ENCODE data around the gene HSBP1.
A peak's percentile ranks its signal among the peaks of the same experiment; 100 is the strongest.

Gene HSBP1

DNA sequence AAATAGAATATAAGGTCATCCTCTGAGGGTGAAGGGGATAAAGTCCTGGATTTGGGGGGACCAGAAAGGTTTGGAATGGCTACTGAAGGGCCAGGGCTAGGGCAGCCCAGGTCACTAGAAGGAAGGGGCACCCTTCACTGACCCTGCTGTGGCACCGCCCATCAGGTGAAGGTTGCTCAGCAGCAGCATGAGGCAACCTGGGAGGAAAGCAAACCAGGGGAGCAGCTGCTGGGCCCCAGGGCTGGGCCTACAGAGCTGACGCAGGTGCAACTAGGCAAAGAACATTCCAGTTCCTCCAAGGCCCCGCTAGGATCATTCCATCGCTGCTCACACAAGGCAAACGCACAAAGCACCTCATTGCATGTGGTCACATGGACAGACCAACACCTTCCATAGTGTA, 3.4 kb upstream of the HSBP1 start:
- DNase-seq, result no peak

DNA sequence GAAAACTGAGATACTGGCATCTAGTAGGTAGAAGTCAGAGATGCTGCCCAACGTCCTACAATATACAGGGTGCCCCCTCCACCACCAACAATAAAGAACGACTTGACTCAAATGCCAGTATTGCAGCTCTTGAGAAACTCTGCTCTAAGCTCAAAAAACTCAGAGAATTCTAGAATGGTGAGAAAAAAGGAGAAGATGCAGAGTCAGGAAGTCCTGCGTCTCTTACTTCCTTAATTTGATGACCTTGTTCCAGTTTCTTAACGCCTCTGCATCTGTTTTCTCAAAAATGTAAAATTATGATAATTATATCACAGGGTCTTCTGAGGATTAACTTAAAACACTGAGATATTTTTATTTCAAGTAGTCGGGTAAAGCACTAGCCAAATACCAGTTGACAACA, 1.7 kb upstream of the HSBP1 start:
- no peak for DNase-seq

DNA sequence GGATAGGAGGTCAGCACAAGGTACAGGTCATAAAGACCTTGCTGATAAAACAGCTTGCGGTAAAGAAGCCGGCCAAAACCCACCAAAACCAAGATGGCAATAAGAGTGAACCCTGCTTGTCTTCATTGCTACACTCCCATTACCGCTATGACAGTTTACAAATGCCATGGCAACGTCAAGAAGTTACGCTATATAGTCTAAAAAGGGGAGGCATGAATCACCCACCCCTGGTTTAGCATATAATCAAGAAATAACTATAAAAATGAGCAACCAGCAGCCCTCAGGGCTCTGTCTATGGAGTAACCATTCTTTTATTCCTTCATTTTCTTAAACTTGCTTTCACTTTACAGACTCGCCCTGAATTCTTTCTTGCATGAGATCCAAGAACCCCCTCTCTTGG, 1.0 kb upstream of the HSBP1 start:
- DNase-seq, result no peak

DNA sequence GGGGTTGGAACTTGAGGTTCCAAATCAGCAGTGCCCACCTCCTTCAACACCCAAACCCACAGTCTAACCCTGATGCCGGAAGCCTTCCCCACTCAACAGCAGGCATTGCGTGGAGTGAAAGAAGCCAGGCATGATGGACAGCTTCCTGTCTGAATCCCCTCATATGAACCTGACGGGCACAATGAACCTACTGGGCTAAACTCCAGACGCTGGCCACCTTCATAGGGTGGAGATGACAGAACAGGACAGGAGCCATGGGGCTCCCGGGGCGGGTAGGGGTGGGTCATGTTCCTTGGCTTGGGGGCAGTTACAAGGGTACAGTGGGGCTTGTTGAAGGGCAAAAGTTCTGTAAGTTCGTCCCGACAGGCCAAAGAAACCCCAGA, 460 bp upstream of the HSBP1 start:
- no peak for DNase-seq

DNA sequence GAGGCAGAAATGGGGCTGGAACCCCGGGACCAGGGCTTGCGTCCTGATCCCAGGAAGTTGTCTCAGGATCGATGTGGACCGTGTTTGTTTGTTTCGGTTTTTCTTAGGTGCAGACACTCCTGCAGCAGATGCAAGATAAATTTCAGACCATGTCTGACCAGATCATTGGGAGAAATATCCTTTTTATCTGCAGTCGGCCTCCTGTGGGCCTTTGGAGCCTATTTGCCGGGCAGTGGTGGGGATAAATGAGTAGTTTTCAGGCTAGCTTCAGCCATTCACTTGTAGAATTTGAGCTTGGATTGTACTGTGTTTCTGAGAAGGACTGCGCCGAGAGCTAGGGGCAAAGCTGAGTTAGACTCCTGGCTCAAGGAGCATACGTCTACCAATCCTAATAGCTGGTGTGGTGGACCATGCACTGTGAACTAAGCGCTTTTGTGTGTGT, 816 bp downstream of the HSBP1 start:
- no peak for DNase-seq

DNA sequence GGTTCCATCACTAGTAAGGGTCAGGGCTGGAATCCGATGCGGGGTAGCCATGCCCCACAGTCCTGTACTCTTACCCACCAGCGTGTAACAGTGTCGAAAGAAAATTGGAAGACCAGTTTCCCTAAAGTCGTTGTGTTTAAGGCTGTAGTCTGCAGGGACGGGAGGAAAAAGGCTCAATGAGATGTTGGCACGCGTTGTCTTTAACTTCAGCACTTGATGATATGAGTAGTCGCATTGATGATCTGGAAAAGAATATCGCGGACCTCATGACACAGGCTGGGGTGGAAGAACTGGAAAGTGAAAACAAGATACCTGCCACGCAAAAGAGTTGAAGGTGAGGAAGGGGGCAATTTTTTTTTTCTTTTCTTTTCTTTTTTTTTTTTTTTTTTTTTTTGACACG, 1.3 kb downstream of the HSBP1 start:
- no peak for DNase-seq

DNA sequence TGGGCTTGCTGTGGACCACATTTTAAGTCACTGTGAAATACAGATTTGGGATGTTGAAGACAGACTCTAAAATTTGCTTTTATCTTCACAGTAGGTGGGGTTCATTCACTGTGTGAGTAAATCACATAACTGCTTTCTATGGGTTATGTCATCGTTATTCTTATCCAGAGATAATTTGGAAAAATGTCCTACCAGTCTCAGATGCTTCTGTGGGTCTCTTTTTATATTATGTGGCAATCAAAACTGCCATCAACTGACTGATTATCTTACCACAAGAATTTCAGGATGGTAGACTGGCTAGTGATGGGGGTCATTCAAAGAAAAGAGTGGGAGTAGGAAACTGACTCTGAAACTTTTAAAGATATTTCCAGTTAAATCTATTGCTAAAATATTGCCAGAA, 3.1 kb downstream of the HSBP1 start:
- DNase-seq, result no peak

DNA sequence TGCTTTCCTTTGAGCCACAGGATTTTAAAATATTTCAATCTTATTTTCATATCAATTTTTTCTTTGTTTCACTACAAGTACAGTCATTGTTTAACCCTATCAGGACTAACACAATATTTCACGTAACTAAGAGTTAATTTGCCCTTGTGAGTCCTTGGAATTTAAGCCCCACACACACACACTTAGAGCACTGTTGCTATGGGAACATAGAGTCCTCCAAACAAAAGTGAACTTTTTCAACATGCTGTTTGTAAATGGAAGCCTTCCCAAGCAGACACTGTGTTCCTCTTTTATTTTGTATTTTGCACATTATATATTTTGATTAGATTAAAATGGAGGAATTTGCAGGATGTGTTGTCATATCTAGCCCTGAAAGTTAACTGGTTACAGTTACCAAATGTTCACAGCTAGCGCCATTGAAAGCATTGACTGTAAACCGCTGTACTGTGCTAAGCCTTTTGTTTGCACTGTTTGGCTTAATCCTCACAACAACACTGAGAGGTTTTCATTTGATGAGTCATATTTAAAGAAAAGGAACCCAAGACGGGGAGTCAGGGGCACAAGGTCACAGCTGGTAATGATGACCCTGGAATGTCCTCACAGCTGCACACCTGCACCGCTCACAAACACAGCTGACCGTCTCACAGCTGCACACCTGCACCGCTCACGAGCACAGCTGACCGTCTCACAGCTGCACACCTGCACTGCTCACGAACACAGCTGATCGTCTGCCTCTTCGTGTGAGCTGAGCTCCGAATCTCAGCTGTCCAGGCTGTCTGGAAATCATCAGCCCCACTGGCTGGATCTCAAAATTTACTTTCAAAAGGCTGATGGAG, 6.3 kb downstream of the HSBP1 start:
- peak; percentile 61 for DNase-seq

DNA sequence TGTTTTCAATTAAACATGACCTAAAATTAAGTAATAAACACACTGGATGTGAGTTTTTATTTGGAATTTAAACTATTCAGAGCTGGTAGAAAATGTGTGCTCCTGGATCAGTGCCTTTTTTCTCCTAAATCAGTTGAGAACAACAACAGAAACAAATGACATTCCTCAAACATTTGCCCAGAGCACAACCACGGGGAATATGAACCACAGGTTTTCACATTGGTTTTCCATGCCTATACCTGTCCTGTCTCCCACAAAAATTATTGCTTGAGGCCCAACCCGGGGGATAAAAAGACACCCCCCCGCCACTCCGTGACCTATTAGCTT, 6.8 kb downstream of the HSBP1 start:
- no peak for DNase-seq

DNA sequence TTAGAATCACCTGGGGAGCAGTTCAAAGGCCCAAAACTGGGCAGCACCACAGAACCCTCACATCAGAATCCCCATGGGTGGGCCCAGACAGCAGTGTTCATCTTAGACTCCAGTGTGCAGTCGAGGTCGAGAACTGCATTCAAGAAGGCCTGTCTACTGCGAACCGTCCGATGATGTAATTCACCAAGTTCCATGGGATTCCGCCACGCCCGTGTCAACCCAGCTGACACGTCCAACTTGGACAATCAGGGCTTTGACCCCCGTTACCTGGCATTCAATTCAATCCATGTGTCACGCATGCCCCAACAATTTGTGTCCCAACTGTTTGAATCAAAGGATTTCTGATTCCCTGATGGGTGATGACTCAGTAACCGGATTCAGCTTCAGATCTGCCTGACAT, 9.2 kb downstream of the HSBP1 start:
- no peak for DNase-seq

DNA sequence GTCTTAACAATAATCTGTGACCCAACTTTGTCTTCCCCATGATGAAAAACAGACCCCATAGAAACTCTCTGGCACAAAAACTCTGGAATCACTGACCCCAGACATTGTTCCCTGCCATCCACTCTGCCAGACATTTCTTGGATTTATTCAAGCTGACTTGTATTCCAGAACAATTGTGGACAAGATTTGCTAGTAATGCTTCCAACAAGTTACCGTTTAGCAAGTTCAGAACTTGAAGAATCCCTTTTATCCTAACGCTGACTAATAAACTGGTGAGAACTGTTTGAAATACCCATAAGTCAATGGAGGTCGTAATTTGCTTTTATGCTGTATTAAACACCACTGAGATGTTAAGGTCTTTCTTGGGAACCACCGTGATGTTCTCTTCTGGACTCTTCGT, 10.5 kb downstream of the HSBP1 start:
- no peak for DNase-seq

DNA sequence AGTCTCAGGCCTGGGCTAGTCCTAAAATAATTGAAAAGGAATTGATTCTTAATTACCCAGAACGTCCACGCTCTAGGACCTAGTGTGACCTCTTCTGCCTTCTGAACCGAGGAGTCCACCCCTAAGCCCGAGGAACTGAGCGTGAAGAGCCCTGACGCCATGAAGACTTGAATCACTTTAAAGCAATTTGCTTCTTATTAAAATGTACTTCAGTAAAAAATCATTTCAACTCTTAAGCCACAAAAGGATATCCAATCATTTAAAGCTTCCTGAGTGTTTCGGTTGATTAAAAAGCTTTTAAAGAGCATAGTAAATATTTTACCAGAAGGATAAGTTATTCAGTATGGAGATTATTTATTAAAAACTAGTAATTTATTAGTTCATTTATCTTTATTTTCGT, 11.6 kb downstream of the HSBP1 start:
- DNase-seq, result no peak

DNA sequence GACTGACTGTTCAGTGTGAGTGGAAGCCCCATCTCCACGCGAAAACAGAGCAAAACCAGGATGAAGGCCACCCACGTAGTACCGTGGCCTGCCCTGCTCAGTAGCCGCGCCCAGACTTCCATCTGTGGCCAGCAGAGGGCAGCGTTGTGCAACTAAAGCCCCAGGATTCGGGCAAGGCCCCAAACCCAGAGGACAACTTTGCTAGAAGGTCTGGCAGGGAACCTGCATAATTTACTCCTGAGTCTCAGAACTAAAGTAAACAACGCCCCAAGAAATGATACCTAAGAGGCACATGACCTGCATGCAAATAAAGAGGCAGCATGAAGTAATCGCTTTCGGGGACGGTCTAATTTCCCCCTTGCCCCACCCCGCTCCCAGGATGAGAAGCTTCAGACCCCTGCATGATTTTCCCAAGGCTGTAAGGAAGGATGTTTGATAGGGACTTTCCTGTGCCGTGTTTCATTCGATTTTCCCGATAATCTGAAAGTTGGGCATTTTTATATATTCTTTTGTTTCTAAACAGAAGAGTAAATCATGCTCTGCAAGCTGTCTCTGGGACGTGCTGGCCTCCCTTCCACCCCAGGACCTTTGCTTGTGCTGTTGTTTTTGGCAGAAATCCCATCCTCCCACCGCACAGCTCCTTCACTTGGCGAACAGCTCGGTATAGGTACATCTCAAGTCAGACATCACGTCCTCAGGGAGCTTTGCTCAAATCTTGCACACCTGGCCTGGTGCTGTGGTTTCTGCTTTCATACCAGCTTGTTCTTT, 18.6 kb downstream of the HSBP1 start:
- peak; percentile 60 for DNase-seq

DNA sequence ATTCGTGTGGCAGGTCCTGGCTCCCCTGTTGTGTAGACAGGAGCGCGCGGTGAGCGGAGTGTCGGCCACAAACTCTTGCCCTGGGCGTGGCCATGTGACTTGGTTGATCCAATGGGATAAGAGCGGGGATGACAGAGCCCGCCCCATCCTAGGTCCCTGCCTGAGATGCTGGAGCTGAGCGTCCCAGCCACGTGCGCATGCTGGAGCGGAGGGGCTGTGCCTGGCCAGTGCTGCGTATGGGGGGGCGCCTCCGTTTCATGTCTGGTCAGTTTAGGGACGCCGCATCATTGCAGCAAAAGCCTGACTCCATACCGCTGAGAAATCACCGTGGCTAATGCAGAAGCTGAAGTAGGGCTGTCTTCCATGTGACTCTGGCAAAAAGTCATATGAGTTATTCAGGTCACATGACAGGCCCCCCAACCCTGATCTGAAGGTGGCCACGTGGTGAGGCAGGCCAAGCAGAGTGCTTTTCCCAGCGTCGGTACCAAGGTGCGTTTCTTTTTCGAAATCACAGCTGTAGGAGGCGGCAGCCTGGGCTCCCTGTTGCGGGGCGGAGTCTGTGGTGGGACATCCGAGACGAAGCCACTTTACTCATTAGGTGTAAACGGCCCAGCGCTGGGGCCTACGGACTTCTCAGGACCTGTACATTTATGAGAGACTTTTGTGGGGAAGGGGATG, 22.5 kb downstream of the HSBP1 start:
- DNase-seq, result no peak

DNA sequence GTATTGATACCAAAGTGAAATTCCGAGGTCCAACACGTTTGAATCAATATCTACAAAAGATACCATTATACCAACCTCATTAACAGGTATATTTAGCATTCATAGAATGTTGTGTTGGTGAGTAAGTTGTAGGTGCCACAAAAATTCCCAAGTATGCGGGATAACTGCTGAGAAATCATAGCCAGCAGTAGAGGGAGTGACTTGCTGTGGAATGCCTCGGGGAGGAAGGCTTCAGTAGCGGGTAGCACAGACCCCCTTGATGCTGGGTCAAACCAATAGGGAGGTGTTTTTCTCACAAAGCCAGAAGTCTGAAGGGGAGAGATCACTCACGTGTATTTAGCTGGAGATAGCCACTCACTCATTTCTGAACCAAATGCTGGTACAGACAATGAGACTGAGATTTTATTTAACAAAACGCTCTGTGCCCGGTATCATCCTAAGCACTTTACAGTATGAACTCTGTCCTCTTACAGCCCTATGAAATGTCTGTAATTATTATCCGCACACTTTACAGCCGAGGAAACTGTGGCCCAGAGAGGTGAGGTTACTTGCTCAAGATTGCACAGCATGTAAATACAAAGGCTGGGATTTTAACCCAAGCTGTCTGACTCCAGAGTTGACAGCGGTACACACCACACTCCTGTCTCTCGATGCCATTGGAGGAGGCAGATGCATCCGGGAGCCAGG, 23.1 kb downstream of the HSBP1 start:
- DNase-seq, result no peak

DNA sequence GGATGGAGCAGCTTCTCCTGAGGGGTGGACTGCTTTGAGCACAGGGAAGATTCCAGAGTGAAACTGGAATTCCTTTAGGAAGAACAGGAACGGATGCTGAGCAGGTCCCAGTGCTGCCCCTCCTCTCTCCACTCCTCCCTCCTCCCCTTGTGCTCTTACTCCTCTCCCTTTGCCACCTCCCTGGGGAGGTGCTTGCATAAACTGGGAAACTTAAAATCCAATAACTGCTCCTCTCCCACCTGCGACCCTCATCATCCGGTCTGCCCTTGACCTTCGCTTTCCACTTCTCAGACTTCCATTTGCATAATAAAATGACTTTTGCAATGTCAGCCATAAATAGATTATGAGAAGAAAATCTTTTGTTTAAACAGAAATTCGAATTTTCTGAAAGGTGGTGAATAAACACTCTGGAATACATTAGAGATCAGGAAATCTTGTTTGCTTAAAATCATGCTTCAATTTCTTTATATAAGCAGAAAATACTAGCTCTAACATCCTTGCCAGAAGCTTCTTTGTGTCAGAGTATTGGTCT, 23.7 kb downstream of the HSBP1 start:
- DNase-seq, result no peak

DNA sequence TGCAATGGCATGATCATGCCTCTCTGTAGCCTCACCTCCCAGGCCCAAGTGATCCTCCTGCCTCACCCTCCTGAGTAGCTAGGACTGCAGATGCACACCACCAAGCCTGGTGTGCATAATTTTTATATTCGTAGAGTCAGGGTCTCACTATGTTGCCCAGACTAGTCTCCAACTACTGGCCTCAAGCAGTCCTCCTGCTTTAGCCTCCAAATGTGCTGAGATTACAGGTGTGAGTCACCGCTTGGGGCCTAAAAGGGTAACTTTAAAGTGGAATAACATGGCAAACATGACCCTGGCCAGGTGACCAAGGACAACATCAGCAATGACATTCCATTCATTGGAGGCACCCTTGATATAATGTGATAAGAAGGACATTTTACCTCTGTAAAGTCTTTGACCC, 26.1 kb downstream of the HSBP1 start:
- DNase-seq, result no peak

DNA sequence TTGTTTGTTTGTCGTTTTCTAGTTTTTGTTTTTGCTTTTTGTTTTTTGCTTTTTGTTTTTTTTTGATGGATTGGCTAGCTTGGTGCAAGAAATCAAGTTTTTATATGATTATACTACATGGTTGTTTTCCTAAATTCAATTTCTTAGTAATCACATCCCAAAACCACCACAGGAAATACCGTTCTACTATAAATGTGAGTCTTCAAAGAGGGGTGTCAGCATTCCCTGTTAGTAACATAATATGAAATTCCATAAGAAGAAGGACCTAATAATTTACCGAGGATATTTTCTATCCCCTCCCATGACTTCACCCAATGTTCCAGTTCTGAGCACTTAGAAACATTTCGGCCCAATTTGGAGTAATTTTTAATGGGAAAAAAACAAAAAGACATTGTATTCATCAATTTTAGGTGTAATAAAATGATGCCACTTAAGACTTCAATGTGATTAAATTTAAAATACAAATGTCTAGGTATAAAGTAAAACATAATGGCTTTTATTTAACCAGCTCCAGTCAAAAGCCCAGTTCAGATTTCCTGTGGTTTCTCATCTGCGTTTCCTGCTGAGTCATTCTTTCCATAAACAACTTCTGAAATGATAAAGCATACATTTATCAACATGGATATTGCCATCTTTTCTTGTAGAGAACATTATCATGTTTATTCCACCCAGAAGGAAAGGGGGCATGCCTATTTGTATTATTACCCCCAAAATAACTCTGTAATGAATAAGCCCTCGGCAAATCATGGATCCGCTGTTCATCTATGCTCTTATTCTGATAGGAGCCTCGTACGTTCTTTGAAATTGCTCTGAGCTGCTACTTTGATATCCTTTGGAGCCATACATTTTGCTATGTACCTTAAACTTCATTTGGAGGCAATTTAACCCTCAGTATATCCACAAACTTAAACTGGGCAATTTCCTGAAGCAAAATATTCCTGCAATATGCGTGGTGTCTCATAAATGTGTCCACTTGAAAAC, 28.1 kb downstream of the HSBP1 start:
- peak; percentile 32 for DNase-seq

DNA sequence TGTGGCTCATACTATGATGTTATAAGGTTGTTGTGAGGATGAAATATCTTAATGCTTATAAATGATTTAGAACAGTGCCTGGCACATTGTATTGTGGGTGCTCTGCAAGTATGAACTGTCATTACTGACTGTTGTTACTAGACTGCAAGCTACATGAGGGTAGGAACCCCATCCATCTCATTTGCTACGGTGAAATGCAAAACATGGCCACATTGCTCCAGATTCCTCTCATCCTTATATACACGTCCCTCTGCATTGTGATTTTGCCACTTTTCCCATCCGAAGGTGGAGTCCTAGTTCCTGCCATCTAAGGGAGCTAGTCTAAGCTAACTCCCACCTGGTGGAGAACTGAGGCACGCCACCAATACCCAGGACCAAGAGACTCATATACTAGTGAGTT, 29.8 kb downstream of the HSBP1 start:
- DNase-seq, result no peak

DNA sequence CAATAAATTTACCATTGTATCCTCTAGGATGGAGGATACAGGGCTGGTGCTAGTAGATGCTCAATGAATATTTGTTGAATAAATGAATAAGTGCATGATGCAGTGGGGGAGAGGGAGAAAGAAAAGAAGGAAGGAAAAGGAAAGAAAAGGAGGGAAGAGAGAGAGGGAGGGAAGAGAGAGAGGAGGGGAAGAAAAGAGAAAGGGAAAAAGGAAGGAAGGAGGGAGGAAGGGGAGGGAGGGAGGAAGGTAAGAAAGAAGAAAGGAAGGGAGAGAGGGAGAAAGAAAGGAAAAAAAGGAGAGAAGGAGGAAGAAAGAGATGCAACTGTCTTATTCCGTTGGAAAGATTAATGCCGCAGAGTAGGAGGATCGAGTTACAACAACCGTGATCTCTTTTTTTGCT, 30.4 kb downstream of the HSBP1 start:
- DNase-seq, result no peak

DNA sequence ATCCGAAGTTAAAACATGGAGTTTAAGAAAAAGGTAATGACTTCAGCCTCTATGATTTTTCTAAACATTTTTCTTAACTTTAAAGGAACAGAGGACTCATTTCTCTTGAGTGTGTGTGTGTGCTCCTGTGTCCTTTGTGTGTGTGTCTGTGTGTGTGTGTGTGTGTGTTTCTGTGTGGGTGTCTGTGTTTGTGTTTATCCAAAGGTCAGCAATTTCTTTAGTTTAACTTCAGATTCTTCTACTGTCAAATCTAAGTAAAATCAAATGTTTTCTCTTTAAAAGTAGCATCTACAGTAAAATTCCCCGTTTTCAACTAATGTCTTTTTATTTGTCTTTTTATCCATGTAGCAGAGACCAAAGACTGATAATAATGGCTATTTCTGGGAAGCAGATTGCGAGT, 31.8 kb downstream of the HSBP1 start:
- no peak for DNase-seq

DNA sequence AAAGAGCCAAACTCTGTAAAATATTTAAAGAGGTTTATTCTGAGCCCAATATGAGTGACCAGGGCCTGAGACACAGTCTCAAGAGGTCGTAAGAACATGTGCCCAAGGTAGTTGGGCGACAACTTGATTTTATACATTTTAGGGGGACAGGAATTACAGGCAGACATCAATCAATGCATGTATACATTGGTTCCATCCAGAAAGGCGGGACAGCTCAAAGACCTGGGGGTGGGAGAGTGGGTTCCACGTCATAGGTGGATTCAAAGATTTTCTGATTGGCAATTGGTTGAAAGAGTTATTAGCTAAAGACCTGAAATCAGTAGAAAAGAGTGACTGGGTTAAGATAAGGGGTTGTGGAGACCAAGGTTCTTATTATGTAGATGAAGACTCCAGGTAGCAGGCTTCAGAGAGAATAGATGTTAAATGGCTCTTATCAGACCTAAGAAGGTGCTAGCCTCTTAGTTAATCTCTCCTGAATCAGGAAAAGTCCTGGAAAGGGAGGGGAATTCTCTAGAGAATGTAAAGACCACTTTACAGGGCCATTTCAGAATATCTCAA, 32.4 kb downstream of the HSBP1 start:
- DNase-seq, result no peak
